VCaP (cell line): ENCODE data around the gene L1TD1.

ENCODE experiments used
- H3K27ac ChIP-seq: fragments of 450-650 bp; 2 replicates; pipeline ENCODE4 v1.5.1; 2017
- TF ChIP-seq, protein P1 (sequence below): fragments of 450-650 bp; conservative IDR thresholded peaks from 2 replicates; pipeline ENCODE4 v1.5.1; 2017; ENCODE audit warnings: mild to moderate bottlenecking, moderate library complexity

The L1TD1 gene

GRCh38 chr1:62224182-62224581, 29.5 kb downstream of the L1TD1 start:
- TF ChIP-seq, protein P1, sequence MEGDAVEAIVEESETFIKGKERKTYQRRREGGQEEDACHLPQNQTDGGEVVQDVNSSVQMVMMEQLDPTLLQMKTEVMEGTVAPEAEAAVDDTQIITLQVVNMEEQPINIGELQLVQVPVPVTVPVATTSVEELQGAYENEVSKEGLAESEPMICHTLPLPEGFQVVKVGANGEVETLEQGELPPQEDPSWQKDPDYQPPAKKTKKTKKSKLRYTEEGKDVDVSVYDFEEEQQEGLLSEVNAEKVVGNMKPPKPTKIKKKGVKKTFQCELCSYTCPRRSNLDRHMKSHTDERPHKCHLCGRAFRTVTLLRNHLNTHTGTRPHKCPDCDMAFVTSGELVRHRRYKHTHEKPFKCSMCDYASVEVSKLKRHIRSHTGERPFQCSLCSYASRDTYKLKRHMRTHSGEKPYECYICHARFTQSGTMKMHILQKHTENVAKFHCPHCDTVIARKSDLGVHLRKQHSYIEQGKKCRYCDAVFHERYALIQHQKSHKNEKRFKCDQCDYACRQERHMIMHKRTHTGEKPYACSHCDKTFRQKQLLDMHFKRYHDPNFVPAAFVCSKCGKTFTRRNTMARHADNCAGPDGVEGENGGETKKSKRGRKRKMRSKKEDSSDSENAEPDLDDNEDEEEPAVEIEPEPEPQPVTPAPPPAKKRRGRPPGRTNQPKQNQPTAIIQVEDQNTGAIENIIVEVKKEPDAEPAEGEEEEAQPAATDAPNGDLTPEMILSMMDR = no peak
- H3K27ac ChIP-seq = no peak overlapping the region

- TF ChIP-seq, protein P1 = no peak
- no peak overlapping the region for H3K27ac ChIP-seq
Observed at GRCh38 chr1:62227496-62227895, 32.8 kb downstream of the L1TD1 start.

DNA sequence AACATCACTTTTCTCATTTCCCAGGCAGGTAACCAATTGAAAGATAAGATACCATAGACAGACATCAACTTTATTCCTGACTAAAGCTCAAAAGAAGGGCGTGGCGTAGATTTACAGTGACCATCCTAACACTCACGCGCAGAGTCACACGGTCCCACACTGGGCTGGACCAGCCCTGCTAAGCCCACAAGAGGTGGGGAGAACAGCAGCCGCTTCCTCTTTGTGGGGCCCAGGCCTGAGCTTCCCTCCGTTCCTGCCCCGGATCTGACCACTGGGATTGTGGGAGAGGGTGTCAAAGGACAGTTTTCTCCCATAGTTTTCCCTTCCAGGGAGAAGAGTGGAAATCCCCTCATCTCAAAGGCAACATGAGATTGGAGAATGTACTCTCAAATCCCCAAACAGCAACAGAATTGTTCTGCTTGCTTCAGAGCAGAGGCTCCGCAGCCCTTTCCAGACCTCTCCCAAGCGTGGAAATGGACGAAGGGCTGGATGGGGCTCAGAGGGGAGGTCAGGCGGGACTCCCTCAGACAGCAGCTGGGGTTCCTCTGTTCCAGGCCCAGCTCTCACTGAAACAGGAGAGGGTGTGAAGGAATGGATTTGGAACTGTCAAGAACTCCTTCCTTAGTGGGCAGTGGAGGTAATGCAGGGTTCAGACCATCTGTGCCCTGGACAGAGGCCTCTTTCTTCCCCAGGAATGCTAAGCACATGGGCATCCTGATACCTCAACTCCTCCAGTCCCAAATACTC, 33.7 kb downstream of the L1TD1 start:
- TF ChIP-seq, protein P1 = no peak
- no peak overlapping the region for H3K27ac ChIP-seq

DNA sequence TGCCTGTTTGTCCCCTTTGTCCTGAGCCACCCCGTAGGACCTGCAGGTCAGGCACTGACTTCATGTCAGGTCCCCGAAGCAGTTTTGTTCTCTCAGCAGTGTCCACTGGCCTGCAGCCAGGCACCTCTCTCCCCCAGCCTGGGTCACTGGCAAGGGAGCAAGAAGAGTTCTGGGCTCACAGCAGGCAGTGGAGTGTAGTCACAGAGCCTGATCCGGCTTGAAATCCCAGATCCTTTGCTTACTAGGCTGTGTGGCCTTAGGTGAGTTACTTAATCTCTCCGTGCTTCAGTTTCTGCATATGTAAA, 34.2 kb downstream of the L1TD1 start:
- H3K27ac ChIP-seq = no peak overlapping the region
- TF ChIP-seq, protein P1 = no peak

DNA sequence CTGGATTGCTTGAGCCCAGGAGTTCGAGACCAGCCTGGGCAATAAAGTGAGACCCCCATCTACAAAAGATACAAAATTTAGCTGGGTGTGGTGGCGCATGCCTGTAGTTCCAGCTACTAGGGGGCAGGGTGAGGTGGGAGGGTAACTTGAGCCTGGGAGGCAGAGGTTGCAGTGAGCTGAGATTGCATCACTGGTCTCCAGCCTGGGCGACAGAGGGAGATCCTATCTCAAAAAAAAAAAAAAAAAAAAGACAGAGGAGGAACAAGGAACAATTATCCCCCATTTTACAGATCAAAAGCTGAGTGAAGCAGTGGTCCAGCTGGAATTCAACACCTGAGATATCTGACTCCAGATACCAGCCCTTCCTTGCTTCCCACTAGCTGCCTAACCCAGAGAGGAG, 34.8 kb downstream of the L1TD1 start:
- no peak overlapping the region for H3K27ac ChIP-seq
- TF ChIP-seq, protein P1 = no peak

DNA sequence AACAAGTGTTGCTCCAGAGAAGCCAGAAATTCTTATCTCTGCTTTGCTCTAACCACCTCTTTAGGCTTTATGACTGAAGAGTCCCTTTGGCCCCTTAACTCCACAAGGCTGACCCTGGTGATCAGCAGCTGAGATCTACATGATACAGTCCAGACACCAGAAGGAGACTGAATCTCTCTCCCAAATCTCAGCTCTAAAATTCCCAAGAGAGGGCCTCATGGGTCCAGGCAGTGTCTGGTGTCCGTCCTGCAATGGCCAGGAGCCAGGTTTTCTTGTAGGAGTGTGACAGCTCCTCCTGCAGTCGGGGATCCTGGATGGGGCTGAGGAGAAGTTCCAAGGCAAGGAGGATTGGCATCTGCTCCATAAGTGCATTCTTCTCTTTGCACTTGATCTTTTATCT, 35.3 kb downstream of the L1TD1 start:
- TF ChIP-seq, protein P1 = no peak
- no peak overlapping the region for H3K27ac ChIP-seq

DNA sequence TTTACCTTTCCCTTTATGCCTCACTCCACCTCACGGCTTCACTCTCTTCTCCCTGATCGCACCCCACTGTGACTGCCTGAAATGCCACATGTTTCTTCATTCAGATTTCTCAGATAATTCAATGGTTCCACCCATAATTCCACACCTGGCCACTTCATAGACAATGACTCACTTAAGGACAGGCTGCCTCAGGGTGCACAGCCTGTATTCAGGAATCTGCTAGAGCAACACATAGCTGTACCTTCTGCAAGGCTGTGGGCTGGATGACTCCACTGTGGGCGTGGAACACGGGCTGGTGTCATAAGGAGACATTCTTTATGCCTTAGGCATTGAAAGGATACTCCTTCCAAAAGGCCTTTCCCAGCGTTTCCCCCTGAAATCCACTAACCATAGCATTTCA, 36.1 kb downstream of the L1TD1 start:
- H3K27ac ChIP-seq = no peak overlapping the region
- TF ChIP-seq, protein P1 = no peak
